GM21381 (cell line): Measurements from ENCODE around the gene RABL6.
"Not testable (repeated sequence)": the region's sequence is repeated elsewhere in the genome, so short reads cannot be mapped to it uniquely, and the experiment has no call there.

Source experiments
- ATAC-seq: cut with Tn5 transposase; IDR thresholded peaks from one replicate; pipeline ENCODE4 v1.9.1; 2021; ENCODE audit warnings: mild to moderate bottlenecking, moderate library complexity; ENCODE audit not compliant: unreplicated experiment

RABL6 gene

GRCh38 chr9:136775191-136775590 lies 32.6 kb upstream of the RABL6 start:
- ATAC-seq, result no peak

GRCh38 chr9:136776947-136777346 lies 30.8 kb upstream of the RABL6 start:
- no peak for ATAC-seq

GRCh38 chr9:136777359-136777758 lies 30.4 kb upstream of the RABL6 start:
- no peak for ATAC-seq

GRCh38 chr9:136779808-136780207 lies 27.9 kb upstream of the RABL6 start:
- no peak for ATAC-seq

GRCh38 chr9:136782452-136782851 lies 25.3 kb upstream of the RABL6 start:
- ATAC-seq, result no peak

GRCh38 chr9:136784249-136784996 lies 23.3 kb upstream of the RABL6 start:
- no peak for ATAC-seq

- no peak for ATAC-seq
These were observed 22.8 kb upstream of the RABL6 start for GRCh38 chr9:136784997-136785361.

GRCh38 chr9:136785565-136786355 lies 22.0 kb upstream of the RABL6 start:
- not testable (repeated sequence) for ATAC-seq

- no peak for ATAC-seq
These were observed 21.3 kb upstream of the RABL6 start for GRCh38 chr9:136786451-136786850.

GRCh38 chr9:136786983-136787382 lies 20.8 kb upstream of the RABL6 start:
- ATAC-seq, result not testable (repeated sequence)

- ATAC-seq, result no peak
These were observed 19.9 kb upstream of the RABL6 start for GRCh38 chr9:136787690-136788400.

GRCh38 chr9:136788644-136789522 lies 18.9 kb upstream of the RABL6 start:
- ATAC-seq, result not testable (repeated sequence)

- ATAC-seq, result no peak
These were observed 18.2 kb upstream of the RABL6 start for GRCh38 chr9:136789523-136789937.

- ATAC-seq, result peak; percentile 84
These were observed 16.9 kb upstream of the RABL6 start, which contains the start of gene TMEM141 for GRCh38 chr9:136790640-136791515. Gene TMEM141, plus strand, starts transcription at chr9:136791344. Its CDS starts 27 bp downstream, at chr9:136791371.

GRCh38 chr9:136791516-136792276 lies 16.1 kb upstream of the RABL6 start:
- ATAC-seq, result no peak

GRCh38 chr9:136792321-136793085 lies 15.2 kb upstream of the RABL6 start:
- ATAC-seq, result no peak

- ATAC-seq, result no peak
These were observed 14.4 kb upstream of the RABL6 start for GRCh38 chr9:136793086-136793946.
